ENCODE data around the gene MLLT3. TPM values are rescaled to one million over a fixed set of nuclear protein-coding genes. Genes with fewer than 3 reads are reported as not detected.

The MLLT3 gene
- total and polyA plus RNA-seq, 2 of the 8 experiments (the other 6 are each of a cell fraction or from before 2014, with no cell fraction given) = 5.9 to 9.6 TPM

DNA sequence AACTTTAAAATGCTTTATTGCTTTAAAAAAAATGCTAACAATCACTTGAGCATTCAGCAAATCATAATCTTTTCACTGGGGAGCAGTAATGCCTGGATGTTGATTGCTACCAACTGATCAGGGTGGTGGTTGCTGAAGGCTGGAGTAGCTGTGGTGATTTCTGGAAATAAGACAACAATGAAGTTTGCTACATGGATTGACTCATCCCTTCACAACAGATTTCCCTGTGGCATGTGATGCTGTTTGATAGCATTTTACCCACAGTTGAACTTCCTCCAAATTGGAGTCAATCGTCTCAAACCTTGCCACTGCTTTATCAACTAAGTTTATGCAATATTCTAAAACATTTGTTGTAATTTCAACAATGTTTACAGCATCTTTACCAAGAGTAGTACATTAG lies 83.3 kb downstream of the MLLT3 start (continued):
- TF ChIP-seq RBBP5 (IDR thresholded peaks at IDR 0.05; ENCODE audit: borderline replicate concordance, low read depth, low read length) = no peak
- TF ChIP-seq, protein P1, sequence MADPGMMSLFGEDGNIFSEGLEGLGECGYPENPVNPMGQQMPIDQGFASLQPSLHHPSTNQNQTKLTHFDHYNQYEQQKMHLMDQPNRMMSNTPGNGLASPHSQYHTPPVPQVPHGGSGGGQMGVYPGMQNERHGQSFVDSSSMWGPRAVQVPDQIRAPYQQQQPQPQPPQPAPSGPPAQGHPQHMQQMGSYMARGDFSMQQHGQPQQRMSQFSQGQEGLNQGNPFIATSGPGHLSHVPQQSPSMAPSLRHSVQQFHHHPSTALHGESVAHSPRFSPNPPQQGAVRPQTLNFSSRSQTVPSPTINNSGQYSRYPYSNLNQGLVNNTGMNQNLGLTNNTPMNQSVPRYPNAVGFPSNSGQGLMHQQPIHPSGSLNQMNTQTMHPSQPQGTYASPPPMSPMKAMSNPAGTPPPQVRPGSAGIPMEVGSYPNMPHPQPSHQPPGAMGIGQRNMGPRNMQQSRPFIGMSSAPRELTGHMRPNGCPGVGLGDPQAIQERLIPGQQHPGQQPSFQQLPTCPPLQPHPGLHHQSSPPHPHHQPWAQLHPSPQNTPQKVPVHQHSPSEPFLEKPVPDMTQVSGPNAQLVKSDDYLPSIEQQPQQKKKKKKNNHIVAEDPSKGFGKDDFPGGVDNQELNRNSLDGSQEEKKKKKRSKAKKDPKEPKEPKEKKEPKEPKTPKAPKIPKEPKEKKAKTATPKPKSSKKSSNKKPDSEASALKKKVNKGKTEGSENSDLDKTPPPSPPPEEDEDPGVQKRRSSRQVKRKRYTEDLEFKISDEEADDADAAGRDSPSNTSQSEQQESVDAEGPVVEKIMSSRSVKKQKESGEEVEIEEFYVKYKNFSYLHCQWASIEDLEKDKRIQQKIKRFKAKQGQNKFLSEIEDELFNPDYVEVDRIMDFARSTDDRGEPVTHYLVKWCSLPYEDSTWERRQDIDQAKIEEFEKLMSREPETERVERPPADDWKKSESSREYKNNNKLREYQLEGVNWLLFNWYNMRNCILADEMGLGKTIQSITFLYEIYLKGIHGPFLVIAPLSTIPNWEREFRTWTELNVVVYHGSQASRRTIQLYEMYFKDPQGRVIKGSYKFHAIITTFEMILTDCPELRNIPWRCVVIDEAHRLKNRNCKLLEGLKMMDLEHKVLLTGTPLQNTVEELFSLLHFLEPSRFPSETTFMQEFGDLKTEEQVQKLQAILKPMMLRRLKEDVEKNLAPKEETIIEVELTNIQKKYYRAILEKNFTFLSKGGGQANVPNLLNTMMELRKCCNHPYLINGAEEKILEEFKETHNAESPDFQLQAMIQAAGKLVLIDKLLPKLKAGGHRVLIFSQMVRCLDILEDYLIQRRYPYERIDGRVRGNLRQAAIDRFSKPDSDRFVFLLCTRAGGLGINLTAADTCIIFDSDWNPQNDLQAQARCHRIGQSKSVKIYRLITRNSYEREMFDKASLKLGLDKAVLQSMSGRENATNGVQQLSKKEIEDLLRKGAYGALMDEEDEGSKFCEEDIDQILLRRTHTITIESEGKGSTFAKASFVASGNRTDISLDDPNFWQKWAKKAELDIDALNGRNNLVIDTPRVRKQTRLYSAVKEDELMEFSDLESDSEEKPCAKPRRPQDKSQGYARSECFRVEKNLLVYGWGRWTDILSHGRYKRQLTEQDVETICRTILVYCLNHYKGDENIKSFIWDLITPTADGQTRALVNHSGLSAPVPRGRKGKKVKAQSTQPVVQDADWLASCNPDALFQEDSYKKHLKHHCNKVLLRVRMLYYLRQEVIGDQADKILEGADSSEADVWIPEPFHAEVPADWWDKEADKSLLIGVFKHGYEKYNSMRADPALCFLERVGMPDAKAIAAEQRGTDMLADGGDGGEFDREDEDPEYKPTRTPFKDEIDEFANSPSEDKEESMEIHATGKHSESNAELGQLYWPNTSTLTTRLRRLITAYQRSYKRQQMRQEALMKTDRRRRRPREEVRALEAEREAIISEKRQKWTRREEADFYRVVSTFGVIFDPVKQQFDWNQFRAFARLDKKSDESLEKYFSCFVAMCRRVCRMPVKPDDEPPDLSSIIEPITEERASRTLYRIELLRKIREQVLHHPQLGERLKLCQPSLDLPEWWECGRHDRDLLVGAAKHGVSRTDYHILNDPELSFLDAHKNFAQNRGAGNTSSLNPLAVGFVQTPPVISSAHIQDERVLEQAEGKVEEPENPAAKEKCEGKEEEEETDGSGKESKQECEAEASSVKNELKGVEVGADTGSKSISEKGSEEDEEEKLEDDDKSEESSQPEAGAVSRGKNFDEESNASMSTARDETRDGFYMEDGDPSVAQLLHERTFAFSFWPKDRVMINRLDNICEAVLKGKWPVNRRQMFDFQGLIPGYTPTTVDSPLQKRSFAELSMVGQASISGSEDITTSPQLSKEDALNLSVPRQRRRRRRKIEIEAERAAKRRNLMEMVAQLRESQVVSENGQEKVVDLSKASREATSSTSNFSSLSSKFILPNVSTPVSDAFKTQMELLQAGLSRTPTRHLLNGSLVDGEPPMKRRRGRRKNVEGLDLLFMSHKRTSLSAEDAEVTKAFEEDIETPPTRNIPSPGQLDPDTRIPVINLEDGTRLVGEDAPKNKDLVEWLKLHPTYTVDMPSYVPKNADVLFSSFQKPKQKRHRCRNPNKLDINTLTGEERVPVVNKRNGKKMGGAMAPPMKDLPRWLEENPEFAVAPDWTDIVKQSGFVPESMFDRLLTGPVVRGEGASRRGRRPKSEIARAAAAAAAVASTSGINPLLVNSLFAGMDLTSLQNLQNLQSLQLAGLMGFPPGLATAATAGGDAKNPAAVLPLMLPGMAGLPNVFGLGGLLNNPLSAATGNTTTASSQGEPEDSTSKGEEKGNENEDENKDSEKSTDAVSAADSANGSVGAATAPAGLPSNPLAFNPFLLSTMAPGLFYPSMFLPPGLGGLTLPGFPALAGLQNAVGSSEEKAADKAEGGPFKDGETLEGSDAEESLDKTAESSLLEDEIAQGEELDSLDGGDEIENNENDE (IDR thresholded peaks at IDR 0.05; ENCODE audit: insufficient replicate concordance, low read length) = no peak
- TF ChIP-seq HDAC2 (IDR thresholded peaks at IDR 0.05; ENCODE audit: borderline replicate concordance in 1 of 2, low read depth in 2 of 2, low read length in 2 of 2) = no peak
- TF ChIP-seq CBX8 (IDR thresholded peaks at IDR 0.05; ENCODE audit: borderline replicate concordance, low read depth, low read length) = no peak

All from H1 (cell line).